Esophagus squamous epithelium (tissue), 4 donors: ENCODE data around the gene RBM28.

Experiments used
- POLR2A ChIP-seq, 4 donors: fragments of 450-650 bp; IDR thresholded peaks; one replicate each; pipeline ENCODE4 v1.6.1; 2017; ENCODE audit warnings: antibody characterized with exemption in 4 of 4, mild to moderate bottlenecking in 4 of 4, moderate library complexity in 3 of 4
- TF ChIP-seq, protein P1 (sequence below), 6 experiments: fragments of 450-650 bp in 4 of 6; fragments of 200-600 bp in 2 of 6; sonication (generic) in 2 of 6; IDR thresholded peaks; one replicate each; pipeline ENCODE4 v1.5.1; 2016 to 2019; ENCODE audit warnings: antibody characterized with exemption in 6 of 6, mild to moderate bottlenecking in 4 of 6, moderate library complexity in 4 of 6

DNA sequence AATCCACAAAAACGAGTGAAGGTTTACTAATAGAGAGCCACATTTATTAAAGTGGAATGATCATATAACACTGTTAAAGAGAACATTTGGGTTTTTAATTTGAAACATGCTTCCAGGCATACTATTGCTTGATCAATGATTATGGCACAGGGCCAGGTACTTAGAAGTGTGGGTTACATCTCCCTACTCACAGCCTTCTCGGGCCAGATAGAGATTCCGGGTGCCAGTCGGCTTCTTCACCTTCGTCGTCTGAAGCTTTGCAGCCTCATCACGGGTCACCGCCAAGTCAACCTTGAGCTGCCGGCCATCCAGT, 19.4 kb downstream of the RBM28 start:
- no peak for TF ChIP-seq POLR2A (IDR thresholded peaks at IDR 0.05)
- TF ChIP-seq, protein P1, sequence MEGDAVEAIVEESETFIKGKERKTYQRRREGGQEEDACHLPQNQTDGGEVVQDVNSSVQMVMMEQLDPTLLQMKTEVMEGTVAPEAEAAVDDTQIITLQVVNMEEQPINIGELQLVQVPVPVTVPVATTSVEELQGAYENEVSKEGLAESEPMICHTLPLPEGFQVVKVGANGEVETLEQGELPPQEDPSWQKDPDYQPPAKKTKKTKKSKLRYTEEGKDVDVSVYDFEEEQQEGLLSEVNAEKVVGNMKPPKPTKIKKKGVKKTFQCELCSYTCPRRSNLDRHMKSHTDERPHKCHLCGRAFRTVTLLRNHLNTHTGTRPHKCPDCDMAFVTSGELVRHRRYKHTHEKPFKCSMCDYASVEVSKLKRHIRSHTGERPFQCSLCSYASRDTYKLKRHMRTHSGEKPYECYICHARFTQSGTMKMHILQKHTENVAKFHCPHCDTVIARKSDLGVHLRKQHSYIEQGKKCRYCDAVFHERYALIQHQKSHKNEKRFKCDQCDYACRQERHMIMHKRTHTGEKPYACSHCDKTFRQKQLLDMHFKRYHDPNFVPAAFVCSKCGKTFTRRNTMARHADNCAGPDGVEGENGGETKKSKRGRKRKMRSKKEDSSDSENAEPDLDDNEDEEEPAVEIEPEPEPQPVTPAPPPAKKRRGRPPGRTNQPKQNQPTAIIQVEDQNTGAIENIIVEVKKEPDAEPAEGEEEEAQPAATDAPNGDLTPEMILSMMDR (IDR thresholded peaks at IDR 0.05): no peak
